NCI-H510A (cell line): ENCODE data around the gene AGTR2.
"Not testable (repeated sequence)": the region's sequence is repeated elsewhere in the genome, so short reads cannot be mapped to it uniquely, and the experiment has no call there.

Source experiments
- DNase-seq: peaks from one replicate; lab custom pipeline; 2025; lab: John Stamatoyannopoulos, UW

AGTR2 gene

DNA sequence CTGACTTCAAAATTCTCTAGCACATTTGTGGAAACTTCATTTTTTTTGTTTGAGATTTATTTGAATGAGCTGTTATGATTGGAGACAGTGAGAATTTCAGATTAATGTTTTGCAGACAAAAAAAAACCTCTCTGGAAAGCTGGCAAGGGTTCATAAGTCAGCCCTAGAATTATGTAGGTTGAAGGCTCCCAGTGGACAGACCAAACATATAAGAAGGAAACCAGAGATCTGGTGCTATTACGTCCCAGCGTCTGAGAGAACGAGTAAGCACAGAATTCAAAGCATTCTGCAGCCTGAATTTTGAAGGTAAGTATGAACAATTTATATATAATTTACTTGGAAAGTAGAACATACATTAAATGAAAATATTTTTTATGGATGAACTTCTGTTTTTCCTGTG lies at the start of gene AGTR2:
Gene AGTR2, plus strand, starts transcription at position 234 of the 400 bp plus-strand sequence. CDS start 1,537 bp downstream, outside the sequence.
- no peak for DNase-seq

DNA sequence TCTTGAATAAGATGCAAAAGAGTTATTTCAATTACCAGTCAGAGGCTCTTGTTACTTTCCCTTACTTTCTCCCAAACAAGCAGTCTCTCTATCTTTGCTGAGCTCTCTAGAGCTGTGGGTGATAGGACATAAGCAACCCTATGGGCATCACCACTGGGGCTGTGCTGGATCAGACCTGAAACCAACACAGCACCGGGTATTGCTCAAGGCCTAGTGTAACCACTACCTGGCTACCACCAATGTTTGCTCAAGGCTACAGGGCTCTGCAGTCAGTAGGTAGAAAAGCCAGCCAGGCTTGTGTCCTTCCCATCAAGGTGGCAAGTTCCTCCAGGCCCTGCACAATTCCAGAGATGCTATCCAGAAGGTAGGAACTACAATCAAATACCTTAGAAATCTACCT lies 35.3 kb upstream of the AGTR2 start:
- DNase-seq = no peak

- DNase-seq = not testable (repeated sequence)
Observed at GRCh38 chrX:116141270-116141669, 29.3 kb upstream of the AGTR2 start.

GRCh38 chrX:116142976-116143375 lies 27.6 kb upstream of the AGTR2 start:
- no peak for DNase-seq

- no peak for DNase-seq
Observed at GRCh38 chrX:116172976-116173375, 2.4 kb downstream of the AGTR2 start.

GRCh38 chrX:116181300-116181699 lies 10.8 kb downstream of the AGTR2 start:
- DNase-seq = no peak

DNA sequence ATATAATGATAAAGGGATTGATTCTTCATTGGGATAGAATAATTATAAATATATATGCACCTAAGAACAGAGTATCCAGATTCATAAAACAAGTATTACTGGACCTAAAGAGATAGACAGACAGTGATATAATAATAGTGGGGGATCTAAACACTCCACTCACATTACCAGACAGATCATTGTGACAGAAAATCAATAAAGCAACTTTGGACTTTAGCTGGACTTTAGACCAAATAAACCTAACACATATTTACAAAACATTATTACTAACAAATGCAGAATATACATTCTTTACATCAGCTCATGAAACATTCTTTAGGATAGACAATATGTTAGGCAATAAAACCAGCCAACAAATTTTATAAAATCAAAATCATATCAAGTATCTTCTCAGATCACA lies 14.6 kb downstream of the AGTR2 start:
- DNase-seq = no peak

DNA sequence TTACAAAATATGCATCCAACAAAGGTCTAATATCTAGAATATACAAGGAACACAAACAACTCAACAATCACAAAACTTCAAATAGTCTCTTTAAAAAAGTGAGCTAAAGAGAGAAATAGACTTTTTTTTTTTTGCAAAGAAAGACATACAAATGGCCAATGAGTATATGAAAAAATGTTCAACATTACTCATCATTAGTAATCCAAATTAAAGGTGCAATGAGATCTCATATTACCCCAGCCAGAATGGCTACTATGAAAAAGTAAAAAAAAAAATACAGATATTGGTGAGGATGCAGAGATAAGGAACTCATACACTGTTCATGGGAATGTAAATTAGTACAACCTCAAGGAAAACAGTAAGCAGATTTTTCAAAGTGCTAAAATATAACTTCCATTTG lies 24.1 kb downstream of the AGTR2 start:
- DNase-seq = no peak

DNA sequence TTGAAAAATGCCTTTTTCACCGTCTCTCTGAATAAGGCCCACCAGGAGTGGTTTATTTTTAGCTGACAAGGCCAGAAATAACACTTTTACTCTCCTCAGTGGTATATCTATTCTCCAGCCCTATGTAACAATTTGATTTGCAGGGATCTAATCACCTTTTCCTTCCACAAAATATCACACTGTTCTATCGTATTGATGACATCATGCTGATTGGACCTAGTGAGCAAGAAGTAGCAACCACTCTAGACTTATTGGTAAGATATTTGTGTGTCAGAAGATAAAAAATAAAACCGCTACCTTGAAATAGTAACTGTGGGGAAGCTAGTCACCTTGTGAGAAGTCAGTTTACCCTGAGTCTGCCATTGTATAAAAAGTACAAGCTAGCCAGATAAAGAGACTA lies 27.7 kb downstream of the AGTR2 start:
- DNase-seq = no peak

DNA sequence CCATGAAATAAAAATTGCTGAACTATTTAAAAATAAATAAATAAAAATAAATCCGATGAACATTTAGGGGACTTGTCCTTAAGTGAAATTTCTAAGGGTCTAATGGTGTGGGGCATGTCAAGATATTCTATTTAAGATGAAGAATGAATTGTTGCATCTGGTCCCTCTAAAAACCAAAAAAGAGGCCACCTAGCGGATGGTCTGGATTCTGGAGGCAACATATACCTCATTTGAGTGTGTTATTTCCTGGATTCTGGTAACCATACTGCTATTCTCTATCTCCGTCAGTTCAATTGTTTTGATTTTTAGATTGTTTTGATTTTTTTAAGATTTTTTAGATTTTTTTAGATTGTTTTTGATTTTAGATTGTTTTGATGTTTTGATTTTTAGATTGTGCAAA lies 28.3 kb downstream of the AGTR2 start:
- DNase-seq = no peak

- DNase-seq = no peak
Observed at GRCh38 chrX:116204932-116205331, 34.4 kb downstream of the AGTR2 start.

GRCh38 chrX:116213262-116213661 lies 42.7 kb downstream of the AGTR2 start:
- no peak for DNase-seq

DNA sequence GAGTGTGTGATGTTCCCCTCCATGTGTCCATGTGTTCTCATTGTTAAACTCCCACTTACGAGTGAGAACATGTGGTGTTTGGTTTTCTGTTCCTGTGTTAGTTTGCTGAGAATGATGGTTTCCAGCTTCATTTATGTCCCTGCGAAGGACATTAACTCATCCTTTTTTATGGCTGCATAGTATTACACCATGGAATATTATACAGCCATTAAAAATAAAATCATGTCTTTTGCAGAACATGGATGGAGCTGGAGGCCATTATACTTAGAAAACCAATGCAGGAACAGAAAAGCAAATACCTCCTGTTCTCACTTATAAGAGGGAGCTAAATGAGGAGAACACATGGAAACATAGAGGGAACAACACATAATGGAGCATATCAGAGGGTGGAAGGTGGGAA lies 46.5 kb downstream of the AGTR2 start:
- DNase-seq = not testable (repeated sequence)
